HepG2 (cell line): ENCODE data around the gene ANKRD18B. TPM values are rescaled to one million over a fixed set of nuclear protein-coding genes. Genes with fewer than 3 reads are reported as not detected.
"Not testable (repeated sequence)": the region's sequence is repeated elsewhere in the genome, so short reads cannot be mapped to it uniquely, and the experiment has no call there.

Experiments used
- ATAC-seq: fragments of 200-7000 bp; cut with Tn5 transposase; 3 replicates; pipeline ENCODE4 v1.9.1; 2020; ENCODE audit warnings: mild to moderate bottlenecking, moderate library complexity
- BruUV-seq: library from RNA; stranded (reverse); fragments of 400-500 nt; replicated peaks from 2 replicates; lab custom pipeline; 2021; lab: Mats Ljungman, UMichigan
- CTCF ChIA-PET: fragments of 300-600 bp; formaldehyde crosslinking; extraction: SDS; loops from one replicate; lab custom pipeline; 2021; ENCODE audit warnings: low total read pairs, inconsistent platforms, low intra/inter-chr PET ratio; lab: Yijun Ruan, JAX
- POLR2A ChIA-PET: fragments of 350-600 bp; sonication (Branson Sonifier 250); formaldehyde crosslinking; loops from one replicate; lab custom pipeline; 2020; ENCODE audit warnings: antibody characterized with exemption, inconsistent platforms; lab: Yijun Ruan, JAX
- DNase-seq: peaks from one replicate; pipeline ENCODE4 v3.0.0-alpha.2; 2015; ENCODE audit warnings: low spot score
- FAIRE-seq: peaks from 3 replicates; lab custom pipeline; 2011; peaks lifted over from hg19 to GRCh38; lab: Jason Lieb, UNC
- H2AFZ ChIP-seq: one replicate; pipeline ENCODE4 v1.6.1; 2011; ENCODE audit warnings: low read length, inconsistent platforms
- H3K27ac ChIP-seq: fragments of 300-600 bp; 3 replicates; pipeline ENCODE4 v1.8.0; 2011; ENCODE audit warnings: mixed run types, mild to moderate bottlenecking, mixed read lengths, low read length, inconsistent platforms; ENCODE audit not compliant: insufficient read depth; ENCODE audit errors: extremely low read length
- H3K27me3 ChIP-seq, 2 experiments: fragments of 200-600 bp in 1 of 2; 2 replicates in 1 of 2; 3 replicates in 1 of 2; pipeline versions ENCODE4 v1.6.0 to v1.8.0; 2011; ENCODE audit warnings: low read length in 2 of 2, mild to moderate bottlenecking in 2 of 2, moderate library complexity in 2 of 2, inconsistent platforms in 1 of 2; ENCODE audit not compliant: insufficient read depth in 2 of 2, control insufficient read depth in 1 of 2
- H3K36me3 ChIP-seq, 2 experiments: fragments of 200-600 bp in 1 of 2; replicated peaks in 1 of 2; 2 replicates in 1 of 2; 3 replicates in 1 of 2; pipeline versions ENCODE4 v1.5.1 to v1.8.0; 2011; ENCODE audit warnings: low read length in 2 of 2, inconsistent platforms in 1 of 2; ENCODE audit not compliant: insufficient read depth in 2 of 2, control insufficient read depth in 1 of 2
- H3K4me1 ChIP-seq: 2 replicates; pipeline ENCODE4 v1.5.1; 2012; ENCODE audit warnings: low read length, inconsistent platforms; ENCODE audit not compliant: insufficient read depth
- H3K4me2 ChIP-seq: 2 replicates; pipeline ENCODE4 v1.6.0; 2011; ENCODE audit warnings: low read depth, low read length, inconsistent platforms
- H3K4me3 ChIP-seq, 3 experiments: fragments of 200-600 bp in 1 of 3; sonication (generic), shearing (Covaris generic) in 1 of 3; replicated peaks in 1 of 3; 2 replicates each; pipeline ENCODE4 v1.5.1; 2011 to 2016; ENCODE audit warnings: low read length in 3 of 3, inconsistent platforms in 2 of 3, low read depth in 2 of 3, mild to moderate bottlenecking in 2 of 3, control low read depth in 1 of 3, mixed read lengths in 1 of 3; ENCODE audit not compliant: insufficient read depth in 1 of 3
- H3K79me2 ChIP-seq: one replicate; pipeline ENCODE4 v1.6.1; 2011; ENCODE audit warnings: low read length, inconsistent platforms; ENCODE audit not compliant: insufficient read depth
- H3K9ac ChIP-seq: 2 replicates; pipeline ENCODE4 v1.6.0; 2011; ENCODE audit warnings: mild to moderate bottlenecking, low read depth, low read length, inconsistent platforms; ENCODE audit not compliant: insufficient read depth
- H3K9me3 ChIP-seq: 2 replicates; pipeline ENCODE4 v1.5.1; 2012; ENCODE audit warnings: mild to moderate bottlenecking, low read length
- H4K20me1 ChIP-seq: 2 replicates; pipeline ENCODE4 v1.6.0; 2011; ENCODE audit warnings: inconsistent platforms, mild to moderate bottlenecking, low read length, moderate library complexity; ENCODE audit not compliant: insufficient read depth
- WGBS: methylation state at CpG from one replicate; pipeline ENCODE4 v1.1.6; 2017; ENCODE audit warnings: low lambda C conversion rate; 5-methylcytosine and 5-hydroxymethylcytosine counted together
- in situ Hi-C: cut with HindIII; loops from 2 replicates; pipeline ENCODE4 v1.10.0; 2017; ENCODE audit warnings: low pct_unique_long_range_greater_than_20kb; ENCODE audit not compliant: extremely low pct_ligation_motif_present
- intact Hi-C: fragments of 100-400 bp; cut with micrococcal nuclease; formaldehyde crosslinking; loops from one replicate; pipeline ENCODE4 v1.10.0; 2022; ENCODE audit not compliant: unreplicated experiment
- polyA plus RNA-seq, 8 experiments: library from polyadenylated mRNA; depleted of rRNA in 3 of 8; stranded (reverse) in 7 of 8; unstranded in 1 of 8; fragments of >200 nt; fragmentation: Illumina TruSeq in 4 of 8; extraction: Trizol in 4 of 8; gene quantifications; 2 replicates each; pipeline versions ENCODE4 v1.2.1 to v1.2.3, GENCODE V29; 2011 to 2016; ENCODE audit warnings: low read depth in 4 of 8, missing spikeins in 1 of 8, mixed read lengths in 1 of 8; ENCODE audit not compliant: insufficient read depth in 1 of 8
- total RNA-seq, 5 experiments: library from RNA; depleted of rRNA; stranded (reverse); fragments of >200 nt; fragmentation: Illumina TruSeq; extraction: Trizol; gene quantifications; 2 replicates each; pipeline ENCODE4 v1.2.3, GENCODE V29; 2016; ENCODE audit warnings: low read depth in 1 of 5

Gene ANKRD18B
- total and polyA plus RNA-seq, 2 of the 13 experiments (the other 11 are each of a cell fraction or from before 2014, with no cell fraction given): 0.57 to 1.4 TPM

- CTCF ChIA-PET, ATAC-seq, H3K4me1 ChIP-seq, H4K20me1 ChIP-seq, H3K4me2 ChIP-seq, H3K9ac ChIP-seq, POLR2A ChIA-PET, H3K27me3 ChIP-seq, H3K4me3 ChIP-seq, H3K27ac ChIP-seq, H3K9me3 ChIP-seq, FAIRE-seq, H2AFZ ChIP-seq, H3K79me2 ChIP-seq, intact Hi-C loops, BruUV-seq, DNase-seq, H3K36me3 ChIP-seq, in situ Hi-C loops: not testable (repeated sequence)
- WGBS: 44% methylated on average over 2 of the region's 2 CpGs
Observed at GRCh38 chr9:33512535-33512934, 11.5 kb upstream of the ANKRD18B start.

DNA sequence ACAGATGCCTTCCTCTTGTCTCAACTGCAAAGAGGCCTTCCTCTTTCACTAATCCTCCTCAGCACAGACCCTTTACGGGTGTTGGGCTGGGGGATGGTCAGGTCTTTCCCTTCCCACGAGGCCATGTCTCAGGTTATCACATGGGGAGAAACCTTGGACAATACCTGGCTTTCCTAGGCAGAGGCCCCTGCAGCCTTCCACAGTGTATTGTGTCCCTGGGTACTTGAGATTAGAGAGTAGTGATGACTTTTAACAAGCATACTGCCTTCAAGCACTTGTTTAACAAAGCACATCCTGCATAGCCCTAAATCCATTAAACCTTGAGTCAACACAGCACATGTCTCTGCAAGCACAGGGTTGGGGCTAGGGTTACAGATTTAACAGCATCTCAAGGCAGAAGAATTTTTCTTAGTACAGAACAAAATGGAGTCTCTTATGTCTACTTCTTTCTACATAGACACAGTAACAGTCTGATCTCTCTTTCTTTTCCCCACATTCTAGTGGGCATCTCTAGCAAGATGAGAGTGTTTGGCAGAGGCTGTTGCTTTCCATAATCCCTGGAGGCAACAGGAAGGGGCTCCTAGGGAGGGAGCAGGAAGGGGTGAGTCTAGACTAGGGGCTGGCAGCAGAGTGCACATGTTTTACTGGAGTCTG, 8.6 kb upstream of the ANKRD18B start:
- CTCF ChIA-PET, in situ Hi-C loops, H3K27ac ChIP-seq, H3K4me3 ChIP-seq, H3K4me1 ChIP-seq, H3K36me3 ChIP-seq, H4K20me1 ChIP-seq, H3K27me3 ChIP-seq, FAIRE-seq, H3K79me2 ChIP-seq, H2AFZ ChIP-seq, H3K4me2 ChIP-seq, H3K9me3 ChIP-seq, BruUV-seq, ATAC-seq, H3K9ac ChIP-seq, POLR2A ChIA-PET, DNase-seq: not testable (repeated sequence)
- 0% methylated on average over 1 of the region's 2 CpGs for WGBS
- intact Hi-C loops: loop anchor here (5.0 kb wide), 1 partner anchor 113 kb away; the partner anchor contains the start of gene AQP7

GRCh38 chr9:33516397-33516796, 7.7 kb upstream of the ANKRD18B start:
- H3K27ac ChIP-seq, FAIRE-seq, H3K9ac ChIP-seq, H2AFZ ChIP-seq, H3K36me3 ChIP-seq, ATAC-seq, H3K4me2 ChIP-seq, DNase-seq, CTCF ChIA-PET, H3K9me3 ChIP-seq, BruUV-seq, in situ Hi-C loops, H3K79me2 ChIP-seq, H3K4me1 ChIP-seq, H3K27me3 ChIP-seq, H4K20me1 ChIP-seq, POLR2A ChIA-PET, H3K4me3 ChIP-seq: not testable (repeated sequence)
- WGBS: 82% methylated on average over 1 of the region's 1 CpG
- intact Hi-C loops: loop anchor here (5.0 kb wide), 1 partner anchor 114 kb away; the partner anchor contains the start of gene AQP7
